ENCODE measurements around the gene PRKCB. TPM values are rescaled to one million over a fixed set of nuclear protein-coding genes. Genes with fewer than 3 reads are reported as not detected.

PRKCB gene
- total and polyA plus RNA-seq, 2 experiments from 2014 or later = 3.7 to 16.4 TPM

DNA sequence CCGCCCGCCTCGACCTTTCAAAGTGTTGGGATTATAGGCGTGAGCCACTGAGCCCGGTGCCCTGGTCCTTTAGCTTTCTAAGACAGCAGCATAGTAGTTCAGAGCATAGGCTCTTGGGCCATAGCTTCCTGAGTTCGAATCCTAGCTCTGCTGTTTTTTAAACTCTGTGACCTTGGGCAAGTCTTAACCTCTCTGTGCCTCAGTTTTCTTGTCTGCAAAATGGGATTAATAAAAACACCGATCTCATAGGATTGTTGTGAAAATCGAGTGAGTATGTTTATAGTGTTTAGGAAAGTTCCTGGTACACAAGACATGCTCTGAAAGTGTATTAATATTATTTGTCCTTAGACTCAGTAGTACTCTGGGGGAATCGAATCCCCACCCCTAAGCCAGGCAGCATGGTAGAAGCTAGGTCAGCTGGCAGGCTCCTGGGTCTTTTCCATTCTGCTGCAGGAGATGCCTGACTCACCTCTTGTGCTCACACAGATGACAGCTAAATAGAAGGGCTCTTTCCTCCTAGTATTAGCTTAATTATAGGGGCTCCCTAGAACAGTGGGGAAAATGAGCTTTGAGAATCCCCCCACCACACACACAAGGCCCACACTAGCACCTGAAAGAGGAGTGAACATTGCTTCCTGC lies 44.1 kb downstream of the PRKCB start:
- ATAC-seq (no peak), DNase-seq (ENCODE audit: low spot score) (no peak)
- Histone ChIP-seq H3K79me2 (replicated peaks; ENCODE audit: insufficient read depth) (no peaks in the 10 kb centered on the region), H2AFZ (no peak overlapping the region), H3K9me2 (ENCODE audit: insufficient read depth) (no peaks in the 10 kb centered on the region), H3K4me1 (ENCODE audit: insufficient read depth) (no peaks in the 10 kb centered on the region), H3K4me3 (no peak overlapping the region), H3K4me2 (no peak overlapping the region), H3K36me3 (ENCODE audit: insufficient read depth) (no peaks in the 10 kb centered on the region), H3K27me3 (ENCODE audit: insufficient read depth) (no peaks in the 10 kb centered on the region), H3K27ac (ENCODE audit: low read depth) (no peak overlapping the region), H4K20me1 (replicated peaks; ENCODE audit: insufficient read depth) (no peaks in the 10 kb centered on the region; the same call in 1 of the 2 replicates), H3F3A (replicated peaks; ENCODE audit: low read depth) (no peaks in the 10 kb centered on the region)
- TF ChIP-seq, protein P1, sequence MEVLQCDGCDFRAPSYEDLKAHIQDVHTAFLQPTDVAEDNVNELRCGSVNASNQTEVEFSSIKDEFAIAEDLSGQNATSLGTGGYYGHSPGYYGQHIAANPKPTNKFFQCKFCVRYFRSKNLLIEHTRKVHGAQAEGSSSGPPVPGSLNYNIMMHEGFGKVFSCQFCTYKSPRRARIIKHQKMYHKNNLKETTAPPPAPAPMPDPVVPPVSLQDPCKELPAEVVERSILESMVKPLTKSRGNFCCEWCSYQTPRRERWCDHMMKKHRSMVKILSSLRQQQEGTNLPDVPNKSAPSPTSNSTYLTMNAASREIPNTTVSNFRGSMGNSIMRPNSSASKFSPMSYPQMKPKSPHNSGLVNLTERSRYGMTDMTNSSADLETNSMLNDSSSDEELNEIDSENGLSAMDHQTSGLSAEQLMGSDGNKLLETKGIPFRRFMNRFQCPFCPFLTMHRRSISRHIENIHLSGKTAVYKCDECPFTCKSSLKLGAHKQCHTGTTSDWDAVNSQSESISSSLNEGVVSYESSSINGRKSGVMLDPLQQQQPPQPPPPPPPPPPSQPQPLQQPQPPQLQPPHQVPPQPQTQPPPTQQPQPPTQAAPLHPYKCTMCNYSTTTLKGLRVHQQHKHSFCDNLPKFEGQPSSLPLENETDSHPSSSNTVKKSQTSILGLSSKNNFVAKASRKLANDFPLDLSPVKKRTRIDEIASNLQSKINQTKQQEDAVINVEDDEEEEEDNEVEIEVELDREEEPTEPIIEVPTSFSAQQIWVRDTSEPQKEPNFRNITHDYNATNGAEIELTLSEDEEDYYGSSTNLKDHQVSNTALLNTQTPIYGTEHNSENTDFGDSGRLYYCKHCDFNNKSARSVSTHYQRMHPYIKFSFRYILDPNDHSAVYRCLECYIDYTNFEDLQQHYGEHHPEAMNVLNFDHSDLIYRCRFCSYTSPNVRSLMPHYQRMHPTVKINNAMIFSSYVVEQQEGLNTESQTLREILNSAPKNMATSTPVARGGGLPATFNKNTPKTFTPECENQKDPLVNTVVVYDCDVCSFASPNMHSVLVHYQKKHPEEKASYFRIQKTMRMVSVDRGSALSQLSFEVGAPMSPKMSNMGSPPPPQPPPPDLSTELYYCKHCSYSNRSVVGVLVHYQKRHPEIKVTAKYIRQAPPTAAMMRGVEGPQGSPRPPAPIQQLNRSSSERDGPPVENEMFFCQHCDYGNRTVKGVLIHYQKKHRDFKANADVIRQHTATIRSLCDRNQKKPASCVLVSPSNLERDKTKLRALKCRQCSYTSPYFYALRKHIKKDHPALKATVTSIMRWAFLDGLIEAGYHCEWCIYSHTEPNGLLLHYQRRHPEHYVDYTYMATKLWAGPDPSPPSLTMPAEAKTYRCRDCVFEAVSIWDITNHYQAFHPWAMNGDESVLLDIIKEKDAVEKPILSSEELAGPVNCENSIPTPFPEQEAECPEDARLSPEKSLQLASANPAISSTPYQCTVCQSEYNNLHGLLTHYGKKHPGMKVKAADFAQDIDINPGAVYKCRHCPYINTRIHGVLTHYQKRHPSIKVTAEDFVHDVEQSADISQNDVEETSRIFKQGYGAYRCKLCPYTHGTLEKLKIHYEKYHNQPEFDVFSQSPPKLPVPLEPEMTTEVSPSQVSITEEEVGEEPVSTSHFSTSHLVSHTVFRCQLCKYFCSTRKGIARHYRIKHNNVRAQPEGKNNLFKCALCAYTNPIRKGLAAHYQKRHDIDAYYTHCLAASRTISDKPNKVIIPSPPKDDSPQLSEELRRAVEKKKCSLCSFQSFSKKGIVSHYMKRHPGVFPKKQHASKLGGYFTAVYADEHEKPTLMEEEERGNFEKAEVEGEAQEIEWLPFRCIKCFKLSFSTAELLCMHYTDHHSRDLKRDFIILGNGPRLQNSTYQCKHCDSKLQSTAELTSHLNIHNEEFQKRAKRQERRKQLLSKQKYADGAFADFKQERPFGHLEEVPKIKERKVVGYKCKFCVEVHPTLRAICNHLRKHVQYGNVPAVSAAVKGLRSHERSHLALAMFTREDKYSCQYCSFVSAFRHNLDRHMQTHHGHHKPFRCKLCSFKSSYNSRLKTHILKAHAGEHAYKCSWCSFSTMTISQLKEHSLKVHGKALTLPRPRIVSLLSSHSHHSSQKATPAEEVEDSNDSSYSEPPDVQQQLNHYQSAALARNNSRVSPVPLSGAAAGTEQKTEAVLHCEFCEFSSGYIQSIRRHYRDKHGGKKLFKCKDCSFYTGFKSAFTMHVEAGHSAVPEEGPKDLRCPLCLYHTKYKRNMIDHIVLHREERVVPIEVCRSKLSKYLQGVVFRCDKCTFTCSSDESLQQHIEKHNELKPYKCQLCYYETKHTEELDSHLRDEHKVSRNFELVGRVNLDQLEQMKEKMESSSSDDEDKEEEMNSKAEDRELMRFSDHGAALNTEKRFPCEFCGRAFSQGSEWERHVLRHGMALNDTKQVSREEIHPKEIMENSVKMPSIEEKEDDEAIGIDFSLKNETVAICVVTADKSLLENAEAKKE (CRISPR knock-in tag; IDR thresholded peaks at IDR 0.05) = no peak
- no peak for TF ChIP-seq JUNB (IDR thresholded peaks at IDR 0.05; ENCODE audit: unreplicated experiment)
- TF ChIP-seq, protein P2, sequence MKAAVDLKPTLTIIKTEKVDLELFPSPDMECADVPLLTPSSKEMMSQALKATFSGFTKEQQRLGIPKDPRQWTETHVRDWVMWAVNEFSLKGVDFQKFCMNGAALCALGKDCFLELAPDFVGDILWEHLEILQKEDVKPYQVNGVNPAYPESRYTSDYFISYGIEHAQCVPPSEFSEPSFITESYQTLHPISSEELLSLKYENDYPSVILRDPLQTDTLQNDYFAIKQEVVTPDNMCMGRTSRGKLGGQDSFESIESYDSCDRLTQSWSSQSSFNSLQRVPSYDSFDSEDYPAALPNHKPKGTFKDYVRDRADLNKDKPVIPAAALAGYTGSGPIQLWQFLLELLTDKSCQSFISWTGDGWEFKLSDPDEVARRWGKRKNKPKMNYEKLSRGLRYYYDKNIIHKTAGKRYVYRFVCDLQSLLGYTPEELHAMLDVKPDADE (IDR thresholded peaks at IDR 0.05) = no peak
- no peak for TF ChIP-seq ZNF331 (CRISPR knock-in tag; IDR thresholded peaks at IDR 0.05; ENCODE audit: low read depth)
- no peak for TF ChIP-seq CREB1 (CRISPR knock-in tag; IDR thresholded peaks at IDR 0.05; ENCODE audit: low read depth)
- TF ChIP-seq, protein P3, sequence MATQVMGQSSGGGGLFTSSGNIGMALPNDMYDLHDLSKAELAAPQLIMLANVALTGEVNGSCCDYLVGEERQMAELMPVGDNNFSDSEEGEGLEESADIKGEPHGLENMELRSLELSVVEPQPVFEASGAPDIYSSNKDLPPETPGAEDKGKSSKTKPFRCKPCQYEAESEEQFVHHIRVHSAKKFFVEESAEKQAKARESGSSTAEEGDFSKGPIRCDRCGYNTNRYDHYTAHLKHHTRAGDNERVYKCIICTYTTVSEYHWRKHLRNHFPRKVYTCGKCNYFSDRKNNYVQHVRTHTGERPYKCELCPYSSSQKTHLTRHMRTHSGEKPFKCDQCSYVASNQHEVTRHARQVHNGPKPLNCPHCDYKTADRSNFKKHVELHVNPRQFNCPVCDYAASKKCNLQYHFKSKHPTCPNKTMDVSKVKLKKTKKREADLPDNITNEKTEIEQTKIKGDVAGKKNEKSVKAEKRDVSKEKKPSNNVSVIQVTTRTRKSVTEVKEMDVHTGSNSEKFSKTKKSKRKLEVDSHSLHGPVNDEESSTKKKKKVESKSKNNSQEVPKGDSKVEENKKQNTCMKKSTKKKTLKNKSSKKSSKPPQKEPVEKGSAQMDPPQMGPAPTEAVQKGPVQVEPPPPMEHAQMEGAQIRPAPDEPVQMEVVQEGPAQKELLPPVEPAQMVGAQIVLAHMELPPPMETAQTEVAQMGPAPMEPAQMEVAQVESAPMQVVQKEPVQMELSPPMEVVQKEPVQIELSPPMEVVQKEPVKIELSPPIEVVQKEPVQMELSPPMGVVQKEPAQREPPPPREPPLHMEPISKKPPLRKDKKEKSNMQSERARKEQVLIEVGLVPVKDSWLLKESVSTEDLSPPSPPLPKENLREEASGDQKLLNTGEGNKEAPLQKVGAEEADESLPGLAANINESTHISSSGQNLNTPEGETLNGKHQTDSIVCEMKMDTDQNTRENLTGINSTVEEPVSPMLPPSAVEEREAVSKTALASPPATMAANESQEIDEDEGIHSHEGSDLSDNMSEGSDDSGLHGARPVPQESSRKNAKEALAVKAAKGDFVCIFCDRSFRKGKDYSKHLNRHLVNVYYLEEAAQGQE (IDR thresholded peaks at IDR 0.05; ENCODE audit: unreplicated experiment) = no peak
- no peak for TF ChIP-seq EZH2 (IDR thresholded peaks at IDR 0.05; ENCODE audit: low read depth, unreplicated experiment)
- no peak for TF ChIP-seq NANOG (IDR thresholded peaks at IDR 0.05; ENCODE audit: borderline replicate concordance)
- H3K4me1 Mint-ChIP-seq = no peaks in the 10 kb centered on the region
- no peak overlapping the region for H3K4me3 Mint-ChIP-seq
- no peaks in the 10 kb centered on the region for H3K9me3 Mint-ChIP-seq
- no peaks in the 10 kb centered on the region for H3K36me3 Mint-ChIP-seq (ENCODE audit: low read depth)
- H3K27me3 Mint-ChIP-seq (ENCODE audit: insufficient read depth, low read depth, poor library complexity) = peaks cover 6% of the 10 kb centered on the region
- H3K27ac Mint-ChIP-seq = no peak overlapping the region
